HG02642 (cell line): Measurements from ENCODE around the gene HOXA5.

Source experiments
- ATAC-seq: cut with Tn5 transposase; IDR thresholded peaks from one replicate; pipeline ENCODE4 v1.9.1; 2021; ENCODE audit warnings: mild to moderate bottlenecking; ENCODE audit not compliant: unreplicated experiment, poor library complexity

The HOXA5 gene

DNA sequence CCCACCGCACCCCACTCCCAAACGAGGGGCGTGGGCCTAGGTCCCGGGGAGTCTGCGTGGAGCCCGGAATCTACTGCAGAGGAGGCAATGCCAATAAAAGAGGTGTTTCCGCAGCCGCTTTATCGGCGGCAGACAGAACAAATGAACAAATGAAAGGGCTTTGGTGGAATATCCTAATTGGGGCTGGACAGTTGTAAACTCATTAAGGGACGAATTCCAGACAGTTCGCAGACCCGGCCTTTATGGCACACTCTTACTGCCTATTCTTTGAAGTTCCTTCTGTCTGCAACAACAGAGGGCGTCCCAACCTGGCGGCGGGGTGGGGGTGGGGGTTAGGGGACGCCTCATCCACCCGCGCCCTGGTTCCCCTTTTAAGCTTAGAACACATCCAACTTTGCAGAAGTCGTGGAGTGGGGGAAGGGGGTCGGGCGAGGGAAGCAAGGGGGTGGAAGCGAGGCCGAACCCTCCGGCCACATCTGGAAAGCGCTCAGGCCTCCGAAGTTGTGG, 17.8 kb upstream of the HOXA5 start:
- no peak for ATAC-seq

DNA sequence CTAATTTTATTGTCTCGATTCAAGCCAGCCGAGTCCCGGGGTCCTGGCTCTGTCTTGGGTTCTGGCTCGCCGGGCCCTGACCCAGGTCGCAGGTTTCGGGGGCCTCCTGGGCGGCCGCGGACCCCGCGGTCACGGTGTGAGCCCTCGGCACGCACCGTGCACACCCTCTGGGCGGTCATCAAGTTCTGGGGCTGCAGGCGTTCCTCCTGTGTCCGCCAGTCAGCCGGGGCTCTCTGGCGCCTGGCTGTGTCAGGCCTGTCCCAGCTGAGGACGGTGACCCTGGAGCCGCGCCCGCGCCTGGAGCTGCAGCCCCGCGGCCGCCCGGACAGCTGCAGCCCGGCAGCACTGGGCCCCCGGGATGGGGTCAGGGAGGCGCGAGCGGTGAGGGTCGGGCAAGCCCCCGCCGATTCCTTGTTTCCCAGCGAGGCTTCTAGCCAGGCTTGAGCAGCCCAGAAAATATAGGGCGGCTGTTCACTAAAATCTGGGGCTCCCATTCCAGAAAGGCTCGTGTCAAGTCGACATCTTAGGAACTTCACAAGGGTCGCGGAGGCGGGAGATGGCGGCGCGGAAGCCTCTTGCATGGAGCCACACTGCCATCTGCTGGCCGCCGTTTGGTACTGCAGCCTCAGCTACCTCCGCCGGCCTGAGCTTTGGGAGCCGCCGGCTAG, 17.2 kb upstream of the HOXA5 start:
- ATAC-seq: peak; percentile 59

DNA sequence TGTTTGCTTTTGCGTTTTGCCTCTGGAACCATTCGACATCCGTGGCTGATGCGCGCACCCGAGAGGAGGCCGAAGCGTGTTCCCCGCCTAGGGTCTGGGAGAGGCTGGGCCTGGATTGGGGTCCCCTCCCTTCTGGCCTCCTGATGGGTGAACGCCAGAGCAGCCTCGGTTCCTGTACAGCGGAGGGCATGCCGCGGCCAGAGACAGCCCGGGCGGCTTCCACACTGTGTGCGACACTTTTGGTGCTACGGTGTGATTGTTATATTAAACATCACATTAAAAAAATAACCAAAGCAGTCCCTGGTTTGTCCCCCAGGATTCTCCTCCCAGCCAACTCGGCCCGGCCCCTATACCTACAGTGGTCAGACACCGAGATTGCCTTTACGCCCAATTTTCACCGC, 16.7 kb upstream of the HOXA5 start:
- ATAC-seq: peak; percentile 21

DNA sequence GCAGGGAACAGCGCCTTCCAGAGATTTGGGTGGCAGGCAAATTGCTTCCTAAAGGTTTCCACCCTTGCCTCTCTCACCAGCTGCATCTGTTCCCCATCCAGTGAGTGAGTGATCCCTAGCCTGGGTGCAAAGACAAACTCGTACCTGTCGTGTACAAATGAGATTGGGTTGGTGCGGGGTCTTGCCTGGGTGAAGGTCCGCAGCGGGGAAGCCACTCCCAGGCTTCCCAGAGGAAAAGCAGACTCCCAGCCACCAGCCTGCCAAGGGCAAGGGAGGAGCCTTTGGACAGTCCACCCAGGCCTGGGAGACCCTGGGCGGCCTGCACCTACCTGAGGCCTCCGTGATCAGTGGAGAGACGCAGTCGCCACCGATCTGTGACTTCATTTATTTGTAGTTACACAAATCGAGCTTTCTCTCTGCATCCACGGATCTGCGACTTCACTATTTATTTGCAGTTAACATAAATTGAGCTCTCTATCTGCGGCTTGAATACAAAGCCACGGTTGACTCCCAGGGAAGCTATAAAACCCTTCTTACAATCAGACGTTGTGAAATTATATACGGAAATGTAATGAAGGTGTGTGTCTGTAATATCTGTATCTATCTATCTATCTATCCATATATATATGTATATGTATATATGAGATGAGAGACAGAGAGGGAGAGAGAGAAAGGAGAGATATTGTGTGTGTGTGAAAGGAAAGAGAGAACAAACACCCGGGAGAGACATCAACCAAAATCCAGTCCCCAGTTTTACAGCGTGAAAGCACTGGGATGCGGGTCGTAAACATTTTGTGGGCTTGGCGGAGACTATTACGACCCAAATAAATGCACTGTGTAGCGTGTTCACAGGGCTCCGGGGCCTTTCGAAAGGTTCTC, 16.0 kb upstream of the HOXA5 start:
- ATAC-seq: no peak

DNA sequence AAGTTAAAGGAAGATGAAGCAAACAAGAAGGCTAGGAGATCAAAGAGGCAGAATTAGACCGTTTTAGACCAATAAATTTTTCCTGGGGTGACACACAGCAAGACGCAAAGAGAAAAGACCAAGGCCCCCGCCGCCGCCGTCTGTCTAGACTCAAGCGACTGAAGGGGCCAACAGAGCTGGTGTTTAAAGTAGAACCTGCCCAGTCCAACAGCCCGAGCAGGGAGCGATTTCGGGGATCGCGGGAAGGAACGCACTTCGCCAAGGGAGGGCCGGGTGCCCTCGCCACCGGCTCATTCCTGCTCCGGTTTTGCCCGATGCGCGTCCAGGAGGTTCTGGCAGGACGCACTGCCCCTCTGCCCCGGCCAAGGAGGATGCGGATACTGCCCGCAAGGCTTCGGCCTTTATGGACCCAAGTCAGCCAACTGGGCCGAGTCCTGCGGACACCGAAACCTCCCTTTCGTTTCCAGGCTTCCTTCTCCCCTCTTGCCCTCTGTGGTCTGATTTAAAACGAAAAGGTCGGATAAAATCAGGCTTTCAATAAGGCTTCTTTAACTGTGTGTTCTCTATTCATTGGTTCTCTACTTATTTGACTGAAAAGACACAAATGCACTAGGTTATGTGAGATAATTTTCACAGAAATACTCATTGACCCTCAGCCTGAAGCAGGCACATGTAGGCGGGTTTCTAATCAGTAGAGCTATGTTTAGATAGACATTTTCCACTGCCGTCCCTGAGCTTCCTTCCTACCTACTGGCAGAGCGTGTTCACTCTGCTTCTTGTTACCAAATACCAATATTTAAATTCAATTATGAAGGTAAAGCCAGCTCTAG, 15.2 kb upstream of the HOXA5 start:
- no peak for ATAC-seq

DNA sequence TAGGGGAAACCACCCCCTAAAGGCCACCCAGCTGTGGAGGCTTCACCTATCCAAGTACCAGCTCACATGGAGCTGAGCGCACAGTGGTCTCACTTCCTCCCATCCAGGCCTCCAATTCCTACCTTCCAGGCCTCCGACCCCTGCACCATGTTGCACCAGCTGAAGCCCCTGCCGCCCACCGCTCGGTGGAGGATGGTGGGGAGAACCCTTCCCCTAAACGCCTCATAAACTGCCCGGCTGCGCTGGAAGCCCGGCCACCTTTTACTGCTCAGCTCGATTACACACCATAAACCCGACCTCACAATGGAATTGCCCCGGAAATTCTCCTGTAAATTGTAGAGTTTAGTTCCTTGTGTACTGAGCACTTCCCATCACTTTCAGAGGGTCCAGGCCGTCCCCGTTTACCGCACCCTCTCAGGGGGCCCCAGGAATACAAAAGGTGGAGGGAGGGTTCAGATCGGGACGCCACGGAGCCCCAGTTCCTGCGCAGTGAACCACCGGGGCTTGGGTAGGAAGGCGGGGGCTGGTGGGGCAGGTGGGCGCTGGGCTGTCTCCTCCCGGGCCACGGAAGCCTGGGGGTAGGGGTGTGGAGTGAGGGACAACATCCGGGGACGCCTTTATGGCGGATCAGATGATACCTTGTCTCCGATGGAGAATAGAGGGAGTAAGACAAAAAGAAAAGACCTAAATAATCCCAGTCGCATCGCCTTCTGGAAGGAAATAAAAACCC, 14.4 kb upstream of the HOXA5 start:
- no peak for ATAC-seq

DNA sequence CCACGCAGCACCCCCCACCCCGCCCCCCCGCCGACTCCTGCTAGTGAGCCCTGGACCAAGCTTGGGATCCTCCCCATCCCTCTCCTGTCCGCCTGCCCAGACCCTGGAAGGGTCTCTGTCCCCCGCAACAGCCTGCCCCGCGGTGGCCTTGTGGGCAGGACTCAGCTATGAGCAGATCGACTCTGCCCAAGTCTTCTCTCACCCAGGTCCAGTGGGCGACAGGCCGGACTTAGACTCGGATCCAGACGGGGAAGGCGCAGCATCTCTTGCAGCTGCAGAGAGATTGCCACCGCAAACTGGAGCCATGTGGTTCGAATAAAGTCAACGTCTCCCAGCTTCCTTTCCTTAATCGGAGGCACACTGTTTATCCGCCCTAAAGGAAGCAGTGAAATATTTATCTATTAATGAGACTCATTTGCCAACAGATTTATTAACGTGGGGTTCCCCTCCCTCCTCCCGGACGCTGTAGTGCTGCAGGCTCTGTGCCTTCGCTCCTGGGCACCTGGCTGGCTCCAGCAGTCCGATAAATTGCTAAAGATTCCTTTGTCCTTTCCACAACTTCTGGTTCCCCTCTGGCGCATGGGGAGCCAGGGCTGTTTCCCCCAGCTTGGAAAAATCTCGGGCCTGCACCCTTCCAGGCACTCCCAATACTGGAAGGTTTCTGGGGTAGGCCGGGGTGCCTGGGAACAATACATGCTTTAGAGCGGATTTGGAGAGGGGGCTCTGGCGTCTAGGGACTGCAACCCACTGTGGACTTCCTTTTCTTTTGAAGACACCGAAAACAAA, 13.6 kb upstream of the HOXA5 start:
- ATAC-seq: no peak

DNA sequence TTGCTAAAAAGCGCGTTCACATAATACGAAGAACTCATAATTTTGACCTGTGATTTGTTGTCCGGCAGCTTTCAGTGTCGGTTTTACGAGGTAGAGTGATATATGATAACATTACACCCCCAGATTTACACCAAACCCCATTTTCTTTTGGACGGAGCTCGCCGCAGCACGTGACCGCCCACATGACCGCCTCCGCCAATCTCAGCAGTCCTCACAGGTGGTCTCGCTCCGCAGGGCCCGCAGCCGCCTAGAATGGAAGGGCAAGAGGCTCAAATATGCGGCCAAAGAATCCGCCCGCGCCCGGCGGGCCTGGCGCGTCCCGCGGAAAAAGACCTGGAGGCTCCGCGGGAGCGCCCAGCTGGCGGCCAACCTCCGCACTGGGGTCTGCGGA, 13.0 kb upstream of the HOXA5 start, which contains the start of gene HOXA7:
HOXA7 (minus strand) TSS at position 168 of the 391 bp plus-strand sequence; CDS start at position 38, 130 bp downstream.
- ATAC-seq: no peak

DNA sequence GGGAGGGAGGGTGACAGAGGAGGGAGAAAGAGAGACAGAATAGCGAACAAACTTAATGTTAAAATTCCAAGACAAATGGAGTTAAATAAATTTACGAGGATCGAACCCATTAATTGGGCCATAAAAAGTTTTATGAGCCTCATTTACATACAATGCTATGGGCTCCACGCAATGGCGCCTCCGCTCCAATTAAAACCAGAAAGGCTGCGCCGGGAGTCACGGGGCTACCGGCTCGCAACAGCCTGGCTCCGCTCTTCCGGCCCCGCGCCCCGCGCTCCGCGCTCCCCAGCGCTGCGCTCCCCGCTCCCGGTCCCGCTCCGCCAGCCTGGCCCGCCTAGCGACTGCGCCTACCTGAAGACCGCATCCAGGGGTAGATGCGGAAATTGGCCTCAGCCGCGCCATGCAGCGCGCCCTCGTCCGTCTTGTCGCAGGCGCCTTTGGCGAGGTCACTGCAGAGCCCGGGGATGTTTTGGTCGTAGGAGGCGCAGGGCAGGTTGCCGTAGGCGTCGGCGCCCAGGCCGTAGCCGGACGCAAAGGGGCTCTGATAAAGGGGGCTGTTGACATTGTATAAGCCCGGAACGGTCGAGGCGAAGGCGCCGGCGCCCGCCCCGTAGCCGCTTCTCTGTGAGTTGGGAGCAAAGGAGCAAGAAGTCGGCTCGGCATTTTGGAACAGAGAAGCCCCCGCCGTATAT, 12.5 kb upstream of the HOXA5 start:
- ATAC-seq: no peak

DNA sequence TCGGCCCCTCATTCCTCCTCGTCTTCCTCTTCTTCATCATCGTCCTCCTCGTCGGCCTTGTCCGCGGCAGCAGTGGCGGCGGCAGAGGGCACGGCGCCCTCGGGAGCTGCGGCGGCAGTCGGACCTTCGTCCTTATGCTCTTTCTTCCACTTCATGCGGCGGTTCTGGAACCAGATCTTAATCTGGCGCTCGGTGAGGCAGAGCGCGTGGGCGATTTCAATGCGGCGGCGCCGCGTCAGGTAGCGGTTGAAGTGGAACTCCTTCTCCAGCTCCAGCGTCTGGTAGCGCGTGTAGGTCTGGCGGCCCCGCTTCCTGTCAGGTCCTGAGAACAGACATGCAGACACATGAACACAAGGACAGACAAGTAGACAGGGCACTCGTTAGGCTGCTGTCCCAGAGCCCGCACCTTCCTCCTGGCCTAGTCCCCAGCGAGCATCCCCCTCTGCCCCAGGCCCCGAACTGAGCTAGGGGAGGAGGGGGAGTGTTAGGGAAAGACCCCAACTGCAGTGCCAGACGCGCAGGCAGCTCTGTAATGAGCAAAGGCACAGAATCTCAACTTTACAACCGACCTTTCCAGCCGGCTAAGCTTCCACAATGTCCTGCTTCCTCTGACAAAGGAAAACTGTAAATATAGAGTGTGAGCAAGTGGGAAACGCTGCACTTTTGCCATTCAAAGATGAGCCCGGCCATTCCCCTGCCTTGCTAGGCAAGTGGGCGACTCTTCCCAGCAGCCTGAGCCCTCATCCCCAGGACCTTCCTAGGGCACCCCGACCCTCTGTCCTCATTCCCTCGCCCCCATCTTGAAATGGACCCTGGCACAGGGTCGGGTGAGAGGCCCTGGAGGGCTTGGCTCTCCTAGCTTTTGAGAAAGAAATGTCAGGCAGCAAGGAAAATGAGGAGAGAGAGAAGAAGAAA, 11.7 kb upstream of the HOXA5 start:
- ATAC-seq: no peak

DNA sequence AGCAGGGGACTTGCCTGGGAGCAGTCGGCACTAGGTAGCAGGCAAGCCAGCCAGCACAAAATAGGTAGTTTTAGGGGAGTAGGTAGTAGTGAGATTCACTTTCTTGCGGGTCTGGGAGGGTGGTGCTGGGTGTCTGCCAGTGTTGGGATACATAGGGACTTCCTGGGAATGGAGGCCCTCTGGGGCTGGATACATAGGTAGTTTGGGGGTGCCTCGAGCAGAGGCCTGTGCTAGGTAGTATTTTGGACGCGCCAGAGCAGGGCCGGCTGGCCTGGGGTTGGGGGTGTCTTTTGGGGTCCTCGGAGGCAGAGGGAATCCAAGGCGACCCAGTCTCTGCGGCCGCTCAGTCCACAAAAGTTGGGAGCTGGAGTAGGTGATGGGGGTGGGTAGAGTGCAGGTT, 10.9 kb upstream of the HOXA5 start:
- no peak for ATAC-seq

DNA sequence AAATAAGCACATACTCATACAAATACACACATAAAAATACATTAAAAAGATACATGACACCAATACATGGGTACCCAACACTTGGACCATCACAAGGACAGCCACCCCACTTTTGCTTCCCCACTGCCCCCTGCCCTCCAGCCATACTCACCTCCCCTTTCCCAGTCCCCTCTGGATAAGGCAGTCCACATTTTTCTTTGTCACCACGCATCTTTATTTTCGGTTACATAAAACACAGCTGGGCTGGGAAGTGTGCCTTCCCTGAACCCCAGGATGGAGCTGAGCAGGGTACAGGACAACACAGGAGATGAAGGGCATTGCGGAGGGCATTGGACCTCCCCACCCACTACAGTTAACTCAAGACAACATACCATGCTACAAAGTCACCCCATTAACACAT, 10.0 kb upstream of the HOXA5 start:
- no peak for ATAC-seq

DNA sequence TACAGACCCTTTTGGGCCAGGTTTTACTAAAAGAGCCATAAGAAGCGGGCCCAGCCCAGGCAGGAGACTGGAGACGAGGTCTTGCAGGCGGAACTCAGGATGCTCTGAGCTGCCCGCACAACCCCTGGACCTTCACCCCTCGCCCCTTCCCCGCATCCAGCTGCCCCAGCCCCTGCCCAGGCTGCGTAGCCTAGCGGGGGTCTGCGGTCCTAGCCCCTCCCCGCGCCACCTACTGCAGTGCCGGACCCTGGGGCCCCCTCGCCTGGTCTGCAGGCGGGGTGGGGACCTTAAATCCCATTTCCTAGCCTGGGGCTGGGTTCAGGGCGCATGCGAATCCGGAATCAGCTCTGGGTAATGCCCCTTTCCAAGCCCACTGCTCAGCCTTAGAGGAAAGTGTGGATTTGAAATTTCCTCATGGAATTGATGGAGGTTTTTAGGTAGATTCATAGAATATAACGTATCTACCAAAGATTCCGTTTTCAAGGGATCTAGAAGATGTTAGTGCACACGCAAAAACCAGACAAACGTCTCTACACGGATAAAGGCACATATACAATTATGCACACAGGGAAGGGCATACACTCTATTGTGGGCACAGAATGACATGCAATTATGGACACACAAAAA, 9.4 kb upstream of the HOXA5 start:
- ATAC-seq: no peak

DNA sequence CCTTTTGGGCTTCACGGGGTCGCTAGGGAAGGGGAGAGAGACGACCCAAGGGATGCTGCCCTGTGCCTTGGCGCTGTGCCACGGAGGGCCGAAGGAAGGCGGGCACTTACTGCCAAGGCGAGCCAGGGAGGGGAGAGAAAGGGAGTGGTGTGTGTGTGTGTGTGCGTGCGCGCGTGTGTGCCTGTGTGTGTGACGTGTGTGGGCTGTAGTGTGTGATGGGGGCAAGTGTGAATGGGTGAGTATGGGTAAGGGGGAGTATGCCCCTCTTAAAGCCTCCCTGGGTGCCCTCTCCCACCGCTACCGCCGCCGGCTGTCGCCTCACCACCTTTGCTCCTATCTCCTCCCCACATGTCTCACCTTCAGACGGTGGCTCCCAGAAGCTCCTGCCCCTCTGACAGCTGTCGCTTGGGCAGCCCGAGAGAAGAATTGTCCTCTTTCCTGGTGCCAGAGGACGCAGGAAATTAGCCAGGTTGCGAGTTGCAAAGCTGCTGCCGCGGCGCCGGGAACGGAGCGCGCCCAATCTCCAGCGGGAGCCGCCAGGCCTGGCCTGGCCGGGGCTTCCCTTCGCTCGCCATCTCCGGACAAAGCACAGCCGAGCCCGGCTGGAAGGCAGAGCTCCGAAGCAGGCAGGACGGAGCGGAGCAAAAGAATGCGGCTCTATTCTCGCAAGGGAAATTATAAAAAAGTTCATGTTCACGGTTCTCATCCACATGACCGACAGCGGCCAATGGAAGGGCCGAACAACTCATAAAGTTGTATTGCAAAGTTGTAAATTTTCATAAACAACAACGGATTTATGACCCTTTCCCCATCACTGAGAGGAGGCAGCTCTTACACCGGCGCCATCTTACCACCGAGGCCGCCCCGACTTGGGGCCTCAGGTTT, 8.7 kb upstream of the HOXA5 start, which contains the start of gene HOXA3:
HOXA3 (minus strand) TSS at position 653 of the 885 bp plus-strand sequence. CDS start 41,943 bp downstream, outside the sequence.
- ATAC-seq: no peak

DNA sequence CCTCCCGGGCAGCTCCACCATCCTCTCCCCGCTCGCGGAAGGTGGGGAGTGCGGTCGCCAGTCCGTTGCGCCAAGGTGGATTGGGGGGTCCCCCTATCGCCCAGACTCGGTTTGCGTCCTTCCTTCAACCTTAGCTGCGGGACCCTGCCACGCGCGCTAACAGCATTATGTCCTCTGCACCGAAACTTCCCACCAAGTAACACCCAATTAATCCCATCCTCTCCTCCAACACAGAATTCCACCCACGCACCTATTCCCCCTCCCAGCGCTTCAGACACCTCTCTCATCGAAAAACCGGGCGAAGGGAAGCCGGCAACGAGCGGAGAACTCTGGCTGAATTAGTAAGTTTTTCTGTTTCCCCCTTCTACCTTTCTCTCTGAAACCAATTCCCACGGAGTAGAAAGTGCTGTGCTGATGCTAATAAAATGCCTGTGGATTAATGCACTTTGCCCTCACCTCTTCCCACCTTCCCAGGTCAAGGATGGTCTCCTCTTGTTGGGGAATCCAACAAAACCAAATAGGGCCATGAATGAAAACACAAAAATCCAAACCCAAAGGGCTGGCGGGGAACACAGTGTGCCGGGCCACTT, 8.0 kb upstream of the HOXA5 start:
- no peak for ATAC-seq
